Activated CD4-positive, alpha-beta T cell treated with anti-CD3 and anti-CD28 coated beads, Interleukin-2, amount 50 U/mL, for 16 hours (primary cell): ENCODE results near the gene TMEFF2.

Experiments used
- DNase-seq: peaks from one replicate; pipeline ENCODE4 v3.0.0-alpha.2; 2020

Gene TMEFF2

GRCh38 chr2:192004188-192004963, 190.4 kb downstream of the TMEFF2 start:
- no peak for DNase-seq

GRCh38 chr2:192002418-192002817, 192.3 kb downstream of the TMEFF2 start:
- DNase-seq: no peak

- DNase-seq: no peak
Measured at GRCh38 chr2:192000196-192000980, 194.3 kb downstream of the TMEFF2 start.

DNA sequence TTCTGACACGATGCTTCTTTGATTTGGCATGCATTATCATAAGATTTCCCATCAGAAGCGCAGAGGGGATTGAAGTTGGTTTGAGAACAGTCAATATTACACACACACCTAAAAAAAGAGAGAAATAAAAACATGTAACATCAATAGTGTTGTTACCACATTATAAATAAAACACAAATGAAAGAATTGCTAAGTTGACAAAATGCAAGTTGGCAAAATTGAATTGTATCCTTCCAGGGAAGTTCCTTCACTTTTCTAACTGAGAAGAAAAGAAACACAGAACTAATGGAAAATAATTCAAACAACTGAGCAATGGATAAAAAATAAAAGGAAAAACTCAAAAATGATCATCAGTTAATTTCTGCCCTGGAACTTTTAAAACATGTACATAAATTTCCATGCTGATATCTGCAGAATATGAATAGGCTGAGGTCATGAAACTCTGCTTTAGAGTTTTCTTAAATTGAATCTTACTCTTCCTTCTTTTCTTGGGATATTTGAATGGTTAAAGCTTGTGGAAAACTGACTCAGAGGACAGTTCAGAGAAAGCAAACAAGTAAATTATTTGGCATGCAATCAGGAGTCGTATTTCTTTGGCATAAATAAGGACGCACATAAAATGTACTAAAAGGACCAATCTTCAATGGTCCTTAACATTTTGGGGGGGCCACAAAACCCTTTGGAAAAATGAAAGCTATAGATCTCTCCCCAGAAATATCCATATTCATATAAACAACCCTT, 195.5 kb downstream of the TMEFF2 start:
- no peak for DNase-seq

GRCh38 chr2:191995285-191995684, 199.4 kb downstream of the TMEFF2 start:
- no peak for DNase-seq

- DNase-seq: no peak
Measured at GRCh38 chr2:191994749-191995148, 200.0 kb downstream of the TMEFF2 start.

DNA sequence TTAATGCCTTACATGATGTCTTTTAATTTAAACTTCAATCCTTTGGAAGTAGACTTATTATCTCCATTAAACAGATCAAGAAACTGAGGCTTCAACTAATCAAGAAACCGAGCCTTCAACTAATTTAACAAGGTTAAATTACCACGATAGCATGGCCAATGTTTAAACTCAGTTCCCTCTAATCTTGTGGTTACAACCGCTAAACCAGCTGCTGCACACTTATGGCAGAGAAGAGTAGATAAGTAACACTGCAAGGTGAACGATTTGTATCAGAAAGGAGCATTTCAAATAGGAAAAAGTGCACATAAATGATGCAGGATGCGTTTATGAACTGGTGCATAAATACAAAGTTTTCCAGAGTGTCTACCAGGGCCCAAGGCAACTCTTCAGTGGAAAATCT, 203.3 kb downstream of the TMEFF2 start:
- no peak for DNase-seq

DNA sequence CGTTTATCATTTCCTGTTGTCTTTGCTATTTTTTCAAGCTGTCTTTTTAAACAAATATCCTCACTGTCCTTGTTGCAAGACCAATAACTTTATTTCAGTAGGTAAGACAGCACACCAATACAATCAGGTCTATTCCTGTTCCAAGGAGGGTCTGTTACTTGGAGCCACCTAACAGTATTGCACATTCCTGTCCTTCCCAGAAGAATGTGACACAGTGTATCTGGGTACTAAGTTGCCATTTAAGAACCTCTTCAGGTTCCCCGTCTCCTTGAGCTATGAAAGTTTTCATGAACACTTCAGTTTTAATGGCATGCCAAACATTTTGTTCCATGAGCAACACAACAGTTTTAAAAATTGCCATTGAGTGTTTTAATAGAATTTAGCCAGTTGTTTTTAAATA, 209.0 kb downstream of the TMEFF2 start:
- DNase-seq: no peak

- no peak for DNase-seq
Measured at GRCh38 chr2:191983591-191983990, 211.1 kb downstream of the TMEFF2 start.

DNA sequence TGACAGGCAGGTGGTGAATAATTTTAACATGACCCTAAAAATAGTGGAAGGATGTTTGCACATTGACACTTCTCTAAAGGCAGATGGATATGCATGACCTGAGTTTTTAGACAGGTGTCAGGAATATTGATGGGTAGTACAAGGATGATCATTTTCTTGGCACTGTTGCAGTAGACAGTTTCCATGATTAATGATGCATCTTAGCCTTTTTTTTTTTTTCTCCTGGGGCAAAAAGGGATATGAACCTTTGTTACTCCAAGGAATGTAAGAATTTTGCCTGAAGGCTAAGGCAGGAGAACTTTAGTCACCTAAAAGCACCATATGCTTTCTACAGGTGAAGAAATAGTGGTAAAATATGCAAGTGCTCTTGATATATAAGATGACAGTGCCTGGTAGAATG, 211.5 kb downstream of the TMEFF2 start:
- no peak for DNase-seq

DNA sequence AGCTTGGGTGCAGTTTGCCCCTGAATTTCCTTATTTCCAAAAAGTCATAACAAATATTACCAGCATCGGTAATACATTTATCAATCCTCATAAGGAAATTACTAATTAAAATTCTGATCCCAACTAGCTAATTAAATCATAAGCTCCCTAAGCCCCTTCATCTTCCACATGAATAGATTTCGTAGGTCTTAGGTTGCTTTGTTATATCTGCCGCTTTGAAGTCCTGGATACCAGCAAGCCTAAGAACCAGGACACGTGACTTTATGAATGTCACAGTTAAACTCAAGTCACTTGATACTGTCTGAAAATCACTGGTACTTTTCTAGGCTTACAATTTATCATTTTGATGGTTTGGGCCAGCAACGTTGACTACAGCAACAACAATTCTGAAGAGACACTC, 213.0 kb downstream of the TMEFF2 start:
- no peak for DNase-seq

GRCh38 chr2:191980483-191980882, 214.2 kb downstream of the TMEFF2 start:
- no peak for DNase-seq

DNA sequence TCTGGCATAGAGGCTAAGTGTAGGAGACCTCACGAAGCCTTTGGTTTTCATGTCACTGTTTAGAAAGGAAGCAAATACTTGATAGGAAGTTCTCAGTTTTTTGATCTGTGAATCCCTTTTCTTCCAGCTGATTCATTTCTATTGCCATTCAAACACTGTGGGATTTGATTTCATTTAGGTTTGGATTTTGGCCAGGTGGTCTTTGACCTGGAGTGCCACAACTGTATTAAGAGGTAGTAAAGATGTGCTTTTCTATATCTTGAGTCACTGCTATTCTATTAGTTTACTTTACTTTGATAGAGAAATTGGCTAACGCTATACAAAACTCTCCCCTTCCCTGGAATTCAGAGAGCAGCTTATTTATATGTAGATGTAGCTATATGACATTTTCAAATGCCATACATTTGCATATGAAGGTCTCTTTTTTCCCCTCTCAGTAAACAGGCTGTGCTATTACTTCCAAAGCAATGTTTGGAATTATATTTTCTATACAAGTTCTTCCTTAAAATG, 215.5 kb downstream of the TMEFF2 start:
- DNase-seq: no peak

DNA sequence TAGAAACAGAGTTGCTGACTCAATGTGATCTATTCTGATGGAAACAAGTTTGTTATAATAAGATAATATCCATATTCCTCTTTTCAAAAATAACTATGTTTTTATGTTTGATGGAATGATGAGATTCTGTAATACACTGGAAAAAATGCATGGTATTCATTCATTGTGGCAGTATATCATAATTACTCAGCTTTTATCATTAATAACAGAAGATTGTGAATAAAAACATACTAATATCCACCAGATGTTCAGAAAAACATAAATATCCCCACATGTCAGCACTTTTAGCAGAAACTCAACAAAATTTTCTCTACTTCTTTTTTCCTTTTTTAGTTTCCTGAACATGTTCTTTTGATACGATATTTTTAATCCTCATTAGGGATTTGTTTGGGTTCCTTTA, 217.0 kb downstream of the TMEFF2 start:
- DNase-seq: no peak

- no peak for DNase-seq
Measured at GRCh38 chr2:191976436-191976835, 218.3 kb downstream of the TMEFF2 start.

DNA sequence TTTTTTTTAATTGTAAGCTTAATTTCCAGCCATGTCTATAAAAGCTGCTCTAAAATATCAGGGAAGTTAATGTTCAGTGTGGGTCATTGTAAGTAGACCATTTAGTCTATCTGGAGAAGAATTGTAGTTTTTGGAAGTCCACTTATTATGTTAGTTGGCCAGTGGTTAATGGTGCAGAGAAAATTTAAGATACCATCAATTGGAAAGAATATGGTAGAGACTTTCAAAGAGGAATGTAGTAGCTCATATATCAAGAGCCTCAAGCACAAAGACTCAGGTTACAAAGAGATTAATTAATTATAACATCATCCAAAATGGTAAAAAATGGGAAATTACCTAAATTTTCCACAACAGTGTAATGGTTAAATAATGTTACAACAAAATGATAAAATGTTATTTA, 220.1 kb downstream of the TMEFF2 start:
- no peak for DNase-seq

DNA sequence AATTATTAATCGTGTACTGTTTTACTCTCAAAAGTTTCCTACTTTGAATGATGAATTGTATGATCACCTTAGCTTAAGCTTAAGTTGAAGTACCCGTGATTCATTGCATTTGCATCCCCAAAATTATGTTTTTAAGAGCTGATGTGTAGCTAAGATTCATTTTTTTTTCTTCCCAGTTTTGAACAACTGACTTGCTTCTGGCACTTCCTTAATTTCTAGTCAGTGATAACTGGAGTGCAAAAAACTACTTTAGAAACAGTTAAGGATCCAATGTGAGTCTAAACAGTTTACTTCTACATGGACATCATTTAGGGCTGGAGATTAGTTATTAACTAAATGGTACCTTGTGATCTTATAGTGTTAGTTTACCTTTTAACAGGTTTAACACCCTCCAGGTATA, 223.9 kb downstream of the TMEFF2 start:
- no peak for DNase-seq

- DNase-seq: no peak
Measured at GRCh38 chr2:191968120-191968519, 226.6 kb downstream of the TMEFF2 start.

DNA sequence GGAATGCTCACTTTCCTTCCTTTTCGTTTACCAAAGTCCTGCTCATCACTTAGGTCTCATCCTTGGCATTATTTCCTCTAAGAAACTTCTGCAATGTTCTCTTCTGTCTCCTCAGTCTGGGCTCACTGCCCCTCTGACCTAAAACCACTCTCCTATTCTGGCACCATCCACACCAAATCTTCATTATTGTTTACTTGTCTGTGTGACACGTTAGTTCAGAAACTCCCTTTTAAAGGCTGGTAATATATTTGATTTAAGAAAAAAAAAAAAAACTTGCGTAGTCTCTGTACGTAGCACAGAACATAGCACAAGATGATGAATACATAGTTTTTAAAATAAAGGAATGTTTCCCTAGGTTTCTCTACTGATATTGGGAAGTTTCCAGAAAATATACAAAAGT, 229.0 kb downstream of the TMEFF2 start:
- DNase-seq: no peak

DNA sequence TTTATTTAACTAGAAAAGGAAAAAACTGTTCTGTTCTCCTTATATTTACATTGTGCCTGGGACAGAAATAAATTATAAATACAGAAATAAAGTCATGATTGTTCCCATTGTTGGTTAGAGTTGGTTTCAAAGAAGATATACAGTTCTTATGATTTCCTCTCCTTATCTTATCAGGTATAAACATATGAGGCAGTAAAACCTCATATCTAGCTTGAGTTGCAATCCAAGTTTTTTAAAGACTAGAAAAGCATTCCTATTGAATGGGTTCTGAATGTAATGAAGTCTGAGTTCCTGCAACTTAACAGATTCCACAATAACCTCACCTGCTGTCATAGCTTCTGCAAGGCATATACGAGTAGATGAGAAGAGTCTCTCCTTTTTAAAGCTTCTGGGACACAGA, 233.2 kb downstream of the TMEFF2 start:
- DNase-seq: no peak

DNA sequence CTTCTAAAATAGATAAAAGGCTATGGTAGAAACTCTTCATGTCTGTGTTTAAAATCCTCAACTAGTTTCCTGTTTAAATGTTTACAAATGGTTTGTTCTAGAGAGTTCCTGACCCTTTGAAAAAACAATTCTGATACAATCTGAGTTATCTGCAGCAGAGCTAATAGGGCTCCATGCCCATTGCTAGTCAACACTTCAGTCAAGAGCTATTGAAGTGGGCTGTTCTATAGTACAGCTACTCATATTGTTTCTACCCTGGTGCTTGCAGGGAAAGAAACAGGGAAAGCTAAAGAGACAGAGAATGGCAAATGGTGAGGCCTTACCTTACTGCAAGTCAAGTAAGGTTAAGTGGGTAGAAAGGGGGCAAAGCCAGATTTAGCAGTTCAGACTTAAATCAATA, 235.5 kb downstream of the TMEFF2 start:
- no peak for DNase-seq

GRCh38 chr2:191957996-191958860, 236.5 kb downstream of the TMEFF2 start:
- no peak for DNase-seq

DNA sequence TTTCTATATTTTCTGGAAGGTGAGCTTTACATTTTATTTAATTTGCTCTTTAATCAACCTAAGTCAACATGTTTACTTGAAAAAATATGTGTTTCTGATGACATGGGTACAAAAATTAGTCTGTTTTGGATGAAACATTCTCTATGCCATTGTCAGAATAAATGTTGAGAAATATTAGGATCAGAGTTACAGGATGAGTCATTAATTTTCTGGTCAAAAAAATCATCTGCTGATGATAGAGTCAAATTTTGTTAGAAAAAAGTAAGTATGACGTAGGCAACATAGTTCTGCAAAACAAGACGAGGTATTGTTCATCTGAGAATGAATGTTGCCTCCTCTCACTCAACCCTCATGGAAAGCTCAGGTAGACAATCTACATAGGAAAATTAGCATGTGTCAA, 240.3 kb downstream of the TMEFF2 start:
- DNase-seq: no peak
